Fibroblast of mammary gland (primary cell): Measurements from ENCODE around the gene DACT1.
A peak's percentile ranks its signal among the peaks of the same experiment; 100 is the strongest.

ENCODE experiments used
- DNase-seq: peaks from one replicate; pipeline ENCODE4 v3.0.0-alpha.2; 2010; ENCODE audit warnings: low read depth
- H3K4me3 ChIP-seq: 2 replicates; pipeline ENCODE4 v1.5.1; 2011; ENCODE audit warnings: low read depth, mild to moderate bottlenecking, low read length, moderate library complexity; ENCODE audit not compliant: control insufficient read depth
- CTCF ChIP-seq: conservative IDR thresholded peaks from 2 replicates; pipeline ENCODE4 v1.5.1; 2011; ENCODE audit warnings: low read depth, low read length, inconsistent platforms; ENCODE audit not compliant: control insufficient read depth, insufficient read depth

Gene DACT1

GRCh38 chr14:58635091-58635830, 2.5 kb upstream of the DACT1 start:
- no peak for TF ChIP-seq CTCF
- DNase-seq, result no peak

DNA sequence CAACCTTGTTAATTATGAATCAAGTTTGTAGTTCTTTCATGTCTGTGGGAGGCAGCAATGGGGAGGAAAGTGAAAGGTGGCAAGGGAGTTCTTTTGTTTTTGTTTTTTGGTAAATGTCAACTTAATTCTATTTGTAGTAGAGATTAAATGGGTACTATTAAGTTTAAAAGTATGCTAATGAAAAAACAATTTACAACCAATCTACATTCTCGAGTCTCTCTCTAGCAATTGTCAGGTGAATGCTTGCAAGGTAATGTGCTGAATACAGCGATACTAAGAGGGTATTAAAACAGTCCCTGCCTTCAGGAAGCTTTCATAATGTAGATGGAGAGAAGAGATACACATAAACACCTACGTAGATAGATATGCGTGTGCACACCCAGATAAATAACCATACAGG, 1.6 kb upstream of the DACT1 start:
- no peak for TF ChIP-seq CTCF
- no peak overlapping the region for H3K4me3 ChIP-seq
- DNase-seq, result no peak

More at GRCh38 chr14:58635091-58635830, 2.5 kb upstream of the DACT1 start:
- no peak overlapping the region for H3K4me3 ChIP-seq

GRCh38 chr14:58637040-58637390, 747 bp upstream of the DACT1 start:
- no peak for TF ChIP-seq CTCF
- DNase-seq, result peak; percentile 77
- peak overlapping the region; percentile 41 for H3K4me3 ChIP-seq

DNA sequence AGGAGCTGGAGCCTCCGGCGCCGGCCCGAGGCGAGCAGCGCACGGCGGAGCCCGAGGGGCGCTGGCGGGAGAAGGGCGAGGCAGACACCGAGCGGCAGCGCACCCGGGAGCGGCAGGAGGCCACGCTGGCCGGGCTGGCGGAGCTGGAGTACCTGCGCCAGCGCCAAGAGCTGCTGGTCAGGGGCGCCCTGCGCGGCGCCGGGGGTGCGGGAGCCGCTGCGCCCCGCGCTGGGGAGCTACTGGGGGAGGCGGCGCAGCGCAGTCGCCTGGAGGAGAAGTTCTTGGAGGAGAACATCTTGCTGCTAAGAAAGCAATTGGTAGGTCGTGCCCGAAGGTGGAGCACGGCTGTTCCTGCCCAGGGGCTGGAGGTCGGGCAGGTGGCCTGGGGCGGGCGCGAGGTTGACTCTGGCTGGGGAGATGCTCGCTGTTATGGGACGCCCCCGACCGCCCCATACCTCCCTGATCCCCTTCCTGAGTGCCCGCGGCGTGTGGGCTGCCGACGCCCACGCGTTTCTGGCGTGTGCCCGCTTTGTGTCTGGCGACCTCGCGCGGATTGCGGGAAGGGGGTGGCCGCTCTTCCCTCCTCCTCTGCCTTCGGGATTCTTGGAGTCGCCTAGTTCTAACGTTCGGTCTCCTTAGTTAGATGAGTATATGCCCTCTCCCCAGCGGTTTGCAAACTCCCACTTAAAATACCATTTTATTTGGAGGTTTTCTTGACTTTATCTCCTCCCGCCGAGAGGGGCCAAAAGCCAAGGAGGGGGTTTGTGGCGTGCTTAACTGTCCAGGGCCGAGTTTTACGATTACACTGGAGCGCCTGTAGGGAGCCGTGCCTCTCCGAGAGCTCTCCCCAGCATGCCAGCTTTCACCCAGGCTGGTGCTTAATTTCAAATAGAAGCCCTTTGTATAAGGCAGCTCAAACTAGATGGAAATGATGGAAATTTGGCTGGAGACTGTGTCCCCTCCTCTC, 752 bp downstream of the DACT1 start:
- peak; percentile 10 for DNase-seq
- TF ChIP-seq CTCF, result no peak
- peak overlapping the region; percentile 48 for H3K4me3 ChIP-seq

- peak overlapping the region; percentile 48 for H3K4me3 ChIP-seq
- DNase-seq, result no peak
- TF ChIP-seq CTCF, result no peak
Observed at GRCh38 chr14:58639198-58639565, 1.4 kb downstream of the DACT1 start.

GRCh38 chr14:58639842-58640484, 2.2 kb downstream of the DACT1 start:
- peak; percentile 90 for DNase-seq
- peak; percentile 78 for TF ChIP-seq CTCF
- H3K4me3 ChIP-seq, result no peak overlapping the region
